Measurements from ENCODE around the gene KIAA0232. TPM values are rescaled to one million over a fixed set of nuclear protein-coding genes. Genes with fewer than 3 reads are reported as not detected.
"Not testable (repeated sequence)": the region's sequence is repeated elsewhere in the genome, so short reads cannot be mapped to it uniquely, and the experiment has no call there.

Gene KIAA0232
- total RNA-seq, 4 donors from 2014 or later, result 34.6 to 54.0 (median 47.8) TPM

- Histone ChIP-seq H3K9me3 (no peaks in the 10 kb centered on the region), H3K27me3 (no peaks in the 10 kb centered on the region), H3K27ac (replicated peaks in 1 of 4) (no peak overlapping the region), H3K4me1 (peaks cover 31 to 40% (median 38%) of the 10 kb centered on the region in 4 donors), H3K36me3 (peaks cover 0 to 5% (median under 1%) of the 10 kb centered on the region in 4 donors), H3K4me3 (no peak overlapping the region)
- intact Hi-C loops (cut with DNase I), result no loop called here
- 89% methylated on average over 13 of the region's 37 CpGs for WGBS
- no peak for DNase-seq (ENCODE audit: extremely low spot score)
- TF ChIP-seq POLR2AphosphoS5 (IDR thresholded peaks at IDR 0.05) (no peak), POLR2A (IDR thresholded peaks at IDR 0.05; ENCODE audit: low read depth) (no peak), EP300 (IDR thresholded peaks at IDR 0.05) (no peak)
- TF ChIP-seq, protein P1, sequence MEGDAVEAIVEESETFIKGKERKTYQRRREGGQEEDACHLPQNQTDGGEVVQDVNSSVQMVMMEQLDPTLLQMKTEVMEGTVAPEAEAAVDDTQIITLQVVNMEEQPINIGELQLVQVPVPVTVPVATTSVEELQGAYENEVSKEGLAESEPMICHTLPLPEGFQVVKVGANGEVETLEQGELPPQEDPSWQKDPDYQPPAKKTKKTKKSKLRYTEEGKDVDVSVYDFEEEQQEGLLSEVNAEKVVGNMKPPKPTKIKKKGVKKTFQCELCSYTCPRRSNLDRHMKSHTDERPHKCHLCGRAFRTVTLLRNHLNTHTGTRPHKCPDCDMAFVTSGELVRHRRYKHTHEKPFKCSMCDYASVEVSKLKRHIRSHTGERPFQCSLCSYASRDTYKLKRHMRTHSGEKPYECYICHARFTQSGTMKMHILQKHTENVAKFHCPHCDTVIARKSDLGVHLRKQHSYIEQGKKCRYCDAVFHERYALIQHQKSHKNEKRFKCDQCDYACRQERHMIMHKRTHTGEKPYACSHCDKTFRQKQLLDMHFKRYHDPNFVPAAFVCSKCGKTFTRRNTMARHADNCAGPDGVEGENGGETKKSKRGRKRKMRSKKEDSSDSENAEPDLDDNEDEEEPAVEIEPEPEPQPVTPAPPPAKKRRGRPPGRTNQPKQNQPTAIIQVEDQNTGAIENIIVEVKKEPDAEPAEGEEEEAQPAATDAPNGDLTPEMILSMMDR (IDR thresholded peaks at IDR 0.05), result no peak
These were observed 106.7 kb downstream of the KIAA0232 start for GRCh38 chr4:6889101-6889735.

DNA sequence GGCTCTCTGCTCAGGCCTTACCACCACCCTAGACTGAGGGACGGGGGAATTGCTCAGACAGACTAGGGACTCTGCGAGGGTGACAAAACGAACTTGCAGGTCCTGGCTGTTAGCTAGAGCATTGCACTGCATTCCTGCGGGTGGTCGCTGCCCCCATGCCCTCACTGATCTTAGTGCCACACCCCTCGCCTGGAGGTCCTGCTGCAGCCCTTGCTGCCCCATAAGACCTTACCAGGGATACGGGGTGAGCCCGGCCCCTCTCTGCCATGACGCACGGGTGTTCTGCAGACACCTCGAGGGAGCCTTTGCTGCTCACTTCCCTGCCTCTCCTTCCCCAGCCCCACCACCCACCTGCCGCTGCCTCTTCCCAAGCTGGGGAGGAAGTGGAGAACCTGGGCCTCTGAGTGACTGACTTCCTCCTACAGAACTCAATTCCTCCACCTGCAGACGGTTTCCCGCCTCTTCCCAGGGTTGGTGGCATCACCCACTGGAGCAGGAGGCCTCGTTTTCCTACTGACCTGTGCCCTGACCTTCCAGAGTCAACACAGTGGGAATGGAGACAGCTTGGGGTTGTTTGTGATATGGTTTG is 107.3 kb downstream of the KIAA0232 start:
- TF ChIP-seq POLR2A (IDR thresholded peaks at IDR 0.05; ENCODE audit: low read depth), result no peak
- intact Hi-C loops (cut with DNase I), result no loop called here
- H3K4me3 ChIP-seq, result no peak overlapping the region
- H3K4me1 ChIP-seq, result peaks cover 31 to 40% (median 38%) of the 10 kb centered on the region in 4 donors
- H3K9me3 ChIP-seq, result no peaks in the 10 kb centered on the region
- no peaks in the 10 kb centered on the region for H3K27me3 ChIP-seq
- WGBS, result 86% methylated on average over 9 of the region's 15 CpGs
- no peak overlapping the region for H3K27ac ChIP-seq (replicated peaks in 1 of 4)
- DNase-seq (ENCODE audit: extremely low spot score), result no peak
- H3K36me3 ChIP-seq, result no peaks in the 10 kb centered on the region

DNA sequence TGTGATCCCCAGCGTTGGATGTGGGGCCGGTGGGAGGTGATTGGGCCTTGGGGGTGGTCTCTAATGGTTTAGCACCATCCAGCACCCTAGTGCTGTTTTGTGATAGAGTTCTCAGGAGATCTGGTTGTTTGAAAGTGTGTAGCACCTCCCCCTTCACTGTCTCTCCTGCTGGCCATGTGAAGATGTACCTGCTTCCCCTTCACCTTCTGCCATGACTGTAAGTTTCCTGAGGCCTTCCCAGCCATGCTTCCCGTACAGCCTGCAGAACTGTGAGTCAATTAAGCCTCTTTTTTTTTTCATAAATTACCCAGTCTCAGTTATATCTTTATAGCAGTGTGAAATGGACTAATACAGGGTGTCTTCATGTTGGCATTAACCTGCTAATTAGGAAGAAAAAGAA is 107.8 kb downstream of the KIAA0232 start:
- intact Hi-C loops (cut with DNase I), result no loop called here
- TF ChIP-seq, protein P1 (IDR thresholded peaks at IDR 0.05), result no peak

GRCh38 chr4:6890971-6891370 is 108.4 kb downstream of the KIAA0232 start:
- H3K4me1 ChIP-seq, result peaks cover 24 to 34% (median 31%) of the 10 kb centered on the region in 4 donors
- H3K4me3 ChIP-seq; H3K9me3 ChIP-seq; H3K27me3 ChIP-seq; H3K27ac ChIP-seq (replicated peaks in 1 of 4); DNase-seq (ENCODE audit: extremely low spot score); intact Hi-C loops (cut with DNase I); H3K36me3 ChIP-seq: not testable (repeated sequence)
- 93% methylated on average over 7 of the region's 9 CpGs for WGBS

More for the DNA sequence above, 107.8 kb downstream of the KIAA0232 start:
- Histone ChIP-seq H3K27ac (replicated peaks in 1 of 4) (no peak overlapping the region), H3K4me3 (no peak overlapping the region), H3K27me3 (no peaks in the 10 kb centered on the region), H3K9me3 (no peaks in the 10 kb centered on the region), H3K4me1 (peaks cover 30 to 40% (median 37%) of the 10 kb centered on the region in 4 donors), H3K36me3 (no peaks in the 10 kb centered on the region)
- DNase-seq (ENCODE audit: extremely low spot score), result no peak
- WGBS, result 98% methylated on average over 3 of the region's 3 CpGs

DNA sequence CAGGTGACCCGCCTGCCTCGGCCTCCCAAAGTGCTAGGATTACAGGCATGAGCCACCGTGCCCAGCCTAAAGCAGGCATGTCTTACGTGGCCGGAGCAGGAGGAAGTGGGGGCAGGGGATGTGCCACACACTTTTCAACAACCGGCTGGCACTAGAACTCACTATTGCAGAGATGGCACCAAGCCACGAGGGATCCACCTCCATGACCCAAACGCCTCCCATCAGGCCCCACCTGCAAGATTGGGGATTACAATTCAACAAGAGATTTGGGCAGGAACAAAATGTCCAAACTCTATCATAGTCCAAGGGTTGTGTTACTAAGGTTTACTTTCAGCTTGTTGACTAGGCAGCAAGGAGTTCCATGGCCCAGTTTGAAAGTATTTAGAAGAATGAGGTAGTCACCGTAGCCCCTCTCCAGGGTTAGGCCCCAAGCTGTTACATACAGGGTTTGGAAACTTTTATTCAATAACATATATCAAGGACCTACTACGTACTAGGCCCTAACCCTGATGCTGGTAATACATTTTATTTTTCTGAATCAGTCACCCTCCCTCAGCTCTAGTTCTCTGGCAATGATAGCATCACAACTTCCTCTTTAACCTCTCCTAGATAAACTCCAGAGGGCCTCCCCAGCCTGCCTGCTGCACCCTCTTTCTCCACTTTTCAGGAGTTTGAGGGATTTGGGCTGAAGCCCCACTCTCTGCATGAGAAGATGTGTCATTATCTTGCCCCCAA is 109.1 kb downstream of the KIAA0232 start:
- 84% methylated on average over 10 of the region's 10 CpGs for WGBS
- Histone ChIP-seq H3K27ac (replicated peaks in 1 of 4) (peak overlapping the region in 3 of 4 donors; percentile 19 to 37 (median 34)), H3K9me3 (no peaks in the 10 kb centered on the region), H3K4me1 (peaks cover 18 to 28% (median 25%) of the 10 kb centered on the region in 4 donors), H3K27me3 (no peaks in the 10 kb centered on the region), H3K4me3 (no peak overlapping the region), H3K36me3 (no peaks in the 10 kb centered on the region)
- no peak for DNase-seq (ENCODE audit: extremely low spot score)
- intact Hi-C loops (cut with DNase I), result no loop called here
- TF ChIP-seq POLR2A (IDR thresholded peaks at IDR 0.05; ENCODE audit: low read depth) (no peak), EP300 (IDR thresholded peaks at IDR 0.05) (no peak), POLR2AphosphoS5 (IDR thresholded peaks at IDR 0.05) (no peak)
- TF ChIP-seq, protein P1 (IDR thresholded peaks at IDR 0.05), result no peak

All from esophagus muscularis mucosa (tissue), 4 donors.